HT1080 (cell line): Measurements from ENCODE around the gene ZBTB8OS. TPM values are rescaled to one million over a fixed set of nuclear protein-coding genes. Genes with fewer than 3 reads are reported as not detected.
A peak's percentile ranks its signal among the peaks of the same experiment; 100 is the strongest.
"Not testable (repeated sequence)": the region's sequence is repeated elsewhere in the genome, so short reads cannot be mapped to it uniquely, and the experiment has no call there.

Experiments
- DNase-seq: peaks from one replicate; pipeline ENCODE4 v3.0.0-alpha.2; 2015; ENCODE audit warnings: low read depth
- total RNA-seq: library from RNA; depleted of rRNA; stranded (reverse); fragments of >200 nt; shearing (Covaris generic); gene quantifications from 2 replicates; pipeline ENCODE4 v1.2.3, GENCODE V29; 2014

The ZBTB8OS gene
- total RNA-seq, 1 experiment from 2014 or later: 56.1 TPM

- DNase-seq: peak; percentile 96
Measured at GRCh38 chr1:32650752-32651460, 556 bp upstream of the ZBTB8OS start, which contains the start of gene RBBP4. RBBP4 (plus strand) TSS chr1:32651208; CDS start chr1:32651307, 99 bp downstream.

GRCh38 chr1:32647308-32648134 is 2.8 kb downstream of the ZBTB8OS start:
- DNase-seq: no peak

GRCh38 chr1:32644426-32644825 is 5.9 kb downstream of the ZBTB8OS start:
- DNase-seq: no peak

GRCh38 chr1:32642292-32642827 is 8.0 kb downstream of the ZBTB8OS start:
- not testable (repeated sequence) for DNase-seq

- DNase-seq: no peak
Measured at GRCh38 chr1:32639489-32640075, 10.8 kb downstream of the ZBTB8OS start.

- no peak for DNase-seq
Measured at GRCh38 chr1:32636914-32637645, 13.3 kb downstream of the ZBTB8OS start.

GRCh38 chr1:32635508-32636277 is 14.7 kb downstream of the ZBTB8OS start:
- no peak for DNase-seq

- DNase-seq: no peak
Measured at GRCh38 chr1:32632829-32633228, 17.5 kb downstream of the ZBTB8OS start.

- not testable (repeated sequence) for DNase-seq
Measured at GRCh38 chr1:32630173-32630572, 20.2 kb downstream of the ZBTB8OS start.

- no peak for DNase-seq
Measured at GRCh38 chr1:32627596-32628162, 22.7 kb downstream of the ZBTB8OS start.

- DNase-seq: no peak
Measured at GRCh38 chr1:32626176-32626575, 24.2 kb downstream of the ZBTB8OS start.

GRCh38 chr1:32623775-32624174 is 26.6 kb downstream of the ZBTB8OS start:
- DNase-seq: no peak

- no peak for DNase-seq
Measured at GRCh38 chr1:32622806-32623681, 27.3 kb downstream of the ZBTB8OS start.

GRCh38 chr1:32622205-32622604 is 28.1 kb downstream of the ZBTB8OS start:
- no peak for DNase-seq

GRCh38 chr1:32619701-32620485 is 30.5 kb downstream of the ZBTB8OS start:
- no peak for DNase-seq

GRCh38 chr1:32618673-32619221 is 31.6 kb downstream of the ZBTB8OS start:
- no peak for DNase-seq

- no peak for DNase-seq
Measured at GRCh38 chr1:32613472-32613871, 36.9 kb downstream of the ZBTB8OS start.
